Gastrocnemius medialis (tissue), 4 donors: ENCODE data around the gene ZFP36.

Experiments used
- POLR2A ChIP-seq, 2 donors: fragments of 450-650 bp; IDR thresholded peaks; one replicate each; pipeline ENCODE4 v1.6.1; 2017; ENCODE audit warnings: antibody characterized with exemption in 2 of 2, mild to moderate bottlenecking in 2 of 2, moderate library complexity in 2 of 2
- TF ChIP-seq, protein P1 (sequence below), 5 experiments: fragments of 450-650 bp in 3 of 5; fragments of 200-600 bp in 2 of 5; sonication (generic) in 2 of 5; IDR thresholded peaks in 4 of 5; conservative IDR thresholded peaks in 1 of 5; 1 replicate in 4 of 5; 2 replicates in 1 of 5; pipeline ENCODE4 v1.5.1; 2016 to 2019; ENCODE audit warnings: antibody characterized with exemption in 5 of 5, mild to moderate bottlenecking in 3 of 5, moderate library complexity in 3 of 5

DNA sequence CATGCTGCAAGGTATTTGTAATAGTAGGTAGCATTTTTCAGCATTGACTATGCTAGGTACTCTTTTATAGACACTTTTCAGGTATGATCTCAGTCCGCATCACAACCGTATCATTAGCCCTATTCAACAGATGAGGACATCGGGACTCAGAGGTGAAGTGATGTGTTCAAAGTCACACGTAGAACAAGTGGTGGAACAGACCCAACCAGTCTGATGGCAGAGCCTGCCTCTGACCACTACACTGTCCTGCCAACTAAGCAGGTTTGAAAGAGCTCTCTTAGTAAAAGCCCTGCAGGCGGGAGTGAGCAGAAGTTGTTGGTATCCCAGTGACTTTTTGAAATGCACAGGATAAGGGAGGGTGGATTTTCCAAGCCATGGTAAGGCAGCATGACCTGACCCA, 35.9 kb upstream of the ZFP36 start:
- TF ChIP-seq, protein P1, sequence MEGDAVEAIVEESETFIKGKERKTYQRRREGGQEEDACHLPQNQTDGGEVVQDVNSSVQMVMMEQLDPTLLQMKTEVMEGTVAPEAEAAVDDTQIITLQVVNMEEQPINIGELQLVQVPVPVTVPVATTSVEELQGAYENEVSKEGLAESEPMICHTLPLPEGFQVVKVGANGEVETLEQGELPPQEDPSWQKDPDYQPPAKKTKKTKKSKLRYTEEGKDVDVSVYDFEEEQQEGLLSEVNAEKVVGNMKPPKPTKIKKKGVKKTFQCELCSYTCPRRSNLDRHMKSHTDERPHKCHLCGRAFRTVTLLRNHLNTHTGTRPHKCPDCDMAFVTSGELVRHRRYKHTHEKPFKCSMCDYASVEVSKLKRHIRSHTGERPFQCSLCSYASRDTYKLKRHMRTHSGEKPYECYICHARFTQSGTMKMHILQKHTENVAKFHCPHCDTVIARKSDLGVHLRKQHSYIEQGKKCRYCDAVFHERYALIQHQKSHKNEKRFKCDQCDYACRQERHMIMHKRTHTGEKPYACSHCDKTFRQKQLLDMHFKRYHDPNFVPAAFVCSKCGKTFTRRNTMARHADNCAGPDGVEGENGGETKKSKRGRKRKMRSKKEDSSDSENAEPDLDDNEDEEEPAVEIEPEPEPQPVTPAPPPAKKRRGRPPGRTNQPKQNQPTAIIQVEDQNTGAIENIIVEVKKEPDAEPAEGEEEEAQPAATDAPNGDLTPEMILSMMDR (IDR thresholded peaks at IDR 0.05 in 4 of 5, conservative IDR thresholded peaks at IDR 0.05 in 1 of 5), result no peak
- no peak for TF ChIP-seq POLR2A (IDR thresholded peaks at IDR 0.05)
